HCT116 (cell line): Measurements from ENCODE around the gene DCHS2. TPM values are rescaled to one million over a fixed set of nuclear protein-coding genes. Genes with fewer than 3 reads are reported as not detected.

Experiments
- ATAC-seq: fragments of 200-7000 bp; cut with Tn5 transposase; 2 replicates; pipeline ENCODE4 v1.9.1; 2020; ENCODE audit warnings: mild to moderate bottlenecking, moderate library complexity
- BruUV-seq: library from RNA; stranded (reverse); fragments of 400-500 nt; replicated peaks from 2 replicates; lab custom pipeline; 2021; lab: Mats Ljungman, UMichigan
- CTCF ChIA-PET: fragments of 300-600 bp; sonication (Branson Sonifier 250); formaldehyde crosslinking; loops from one replicate; lab custom pipeline; 2021; ENCODE audit warnings: antibody characterized with exemption; lab: Charles Lee
- POLR2A ChIA-PET: fragments of 300-600, 350-600 bp; sonication (Branson Sonifier 250); formaldehyde crosslinking; loops from one replicate; lab custom pipeline; 2021; ENCODE audit warnings: antibody characterized with exemption; lab: Charles Lee
- RAD21 ChIA-PET, 2 experiments: fragments of 300-600 bp; sonication (Branson Sonifier 250); formaldehyde crosslinking; loops; one replicate each; lab custom pipeline; 2023; ENCODE audit warnings: low total read pairs in 2 of 2; ENCODE audit not compliant: uncharacterized antibody in 2 of 2, unreplicated experiment in 2 of 2, low non-redundant PET in 1 of 2; lab: Charles Lee
- DNase-seq: peaks from one replicate; pipeline ENCODE4 v3.0.0-alpha.2; 2010; ENCODE audit warnings: low read depth, low spot score
- H2AFZ ChIP-seq: fragments of 200-600 bp; shearing (Covaris generic), sonication (generic); 2 replicates; pipeline ENCODE4 v1.6.1; 2017; ENCODE audit warnings: low read depth, mixed run types, mixed read lengths, antibody characterized with exemption, low read length; ENCODE audit not compliant: poor library complexity, severe bottlenecking
- H3K27ac ChIP-seq: 2 replicates; pipeline ENCODE4 v1.5.1; 2012; ENCODE audit warnings: low read depth, low read length
- H3K27me3 ChIP-seq: fragments of 200-600 bp; sonication (generic); 2 replicates; pipeline ENCODE4 v1.6.1; 2016; ENCODE audit warnings: mixed run types, low read length, mixed read lengths; ENCODE audit not compliant: insufficient read depth
- H3K36me3 ChIP-seq, 2 experiments: fragments of 200-500 bp in 1 of 2; fragments of 200-600 bp in 1 of 2; sonication (Bioruptor generic) in 1 of 2; sonication (generic) in 1 of 2; 2 replicates each; pipeline versions ENCODE4 v1.5.1 to v1.6.1; 2014 to 2016; ENCODE audit warnings: low read length in 2 of 2, inconsistent platforms in 1 of 2, mixed read lengths in 1 of 2, mixed run types in 1 of 2; ENCODE audit not compliant: insufficient read depth in 2 of 2, control insufficient read depth in 1 of 2
- H3K4me1 ChIP-seq, 2 experiments: fragments of 200-600 bp in 1 of 2; sonication (generic) in 1 of 2; 2 replicates each; pipeline versions ENCODE4 v1.5.1 to v1.6.1; 2012 to 2017; ENCODE audit warnings: low read length in 2 of 2, inconsistent platforms in 1 of 2, mild to moderate bottlenecking in 1 of 2, mixed read lengths in 1 of 2, mixed run types in 1 of 2, moderate library complexity in 1 of 2; ENCODE audit not compliant: insufficient read depth in 2 of 2, control insufficient read depth in 1 of 2
- H3K4me2 ChIP-seq: fragments of 200-600 bp; sonication (generic); 2 replicates; pipeline ENCODE4 v1.6.1; 2017; ENCODE audit warnings: mixed run types, low read length, mixed read lengths
- H3K4me3 ChIP-seq, 2 experiments: fragments of 200-600 bp in 1 of 2; sonication (generic) in 1 of 2; replicated peaks in 1 of 2; 2 replicates each; pipeline ENCODE4 v1.5.1; 2011 to 2016; ENCODE audit warnings: low read length in 2 of 2, control low read depth in 1 of 2, low read depth in 1 of 2, mild to moderate bottlenecking in 1 of 2, mixed read lengths in 1 of 2, mixed run types in 1 of 2
- H3K79me2 ChIP-seq: fragments of 200-600 bp; sonication (generic); 2 replicates; pipeline ENCODE4 v1.6.1; 2017; ENCODE audit warnings: mild to moderate bottlenecking, mixed run types, low read length, moderate library complexity, mixed read lengths; ENCODE audit not compliant: insufficient read depth
- H3K9ac ChIP-seq: fragments of 200-600 bp; sonication (generic); 2 replicates; pipeline ENCODE4 v1.6.1; 2016; ENCODE audit warnings: low read length, mixed read lengths
- H3K9me2 ChIP-seq: fragments of 200-600 bp; sonication (generic), shearing (Covaris generic); 2 replicates; pipeline ENCODE4 v1.6.1; 2017; ENCODE audit warnings: mixed run types, mild to moderate bottlenecking, moderate library complexity; ENCODE audit not compliant: insufficient read depth
- H3K9me3 ChIP-seq, 2 experiments: fragments of 200-500 bp in 1 of 2; fragments of 200-600 bp in 1 of 2; sonication (Bioruptor generic) in 1 of 2; sonication (generic) in 1 of 2; 2 replicates each; pipeline ENCODE4 v1.6.1; 2014 to 2017; ENCODE audit warnings: low read length in 2 of 2, mixed read lengths in 2 of 2, inconsistent platforms in 1 of 2, low read depth in 1 of 2, mild to moderate bottlenecking in 1 of 2, mixed run types in 1 of 2, moderate library complexity in 1 of 2; ENCODE audit not compliant: control insufficient read depth in 1 of 2, insufficient read depth in 1 of 2
- H4K20me1 ChIP-seq: fragments of 200-600 bp; sonication (generic), shearing (Covaris generic); 2 replicates; pipeline ENCODE4 v1.6.1; 2017; ENCODE audit warnings: mixed run types, mild to moderate bottlenecking, moderate library complexity; ENCODE audit not compliant: insufficient read depth
- CEBPB ChIP-seq: IDR thresholded peaks from 2 replicates; pipeline ENCODE4 v1.6.1; 2012; ENCODE audit warnings: low read depth
- CTCF ChIP-seq, 3 experiments: fragments of 200-600 bp in 1 of 3; sonication (generic) in 1 of 3; IDR thresholded peaks in 2 of 3; conservative IDR thresholded peaks in 1 of 3; 2 replicates each; pipeline ENCODE4 v1.5.1; 2012 to 2017; ENCODE audit warnings: low read depth in 2 of 3, low read length in 2 of 3, antibody characterized with exemption in 1 of 3, borderline replicate concordance in 1 of 3, control low read depth in 1 of 3, mild to moderate bottlenecking in 1 of 3, mixed read lengths in 1 of 3, mixed run types in 1 of 3, moderate library complexity in 1 of 3; ENCODE audit not compliant: insufficient read depth in 1 of 3
- POLR2A ChIP-seq: IDR thresholded peaks from 2 replicates; pipeline ENCODE4 v1.7.0; 2011; ENCODE audit warnings: borderline replicate concordance; ENCODE audit not compliant: insufficient read depth, insufficient read length; ENCODE audit errors: extremely low read depth
- POLR2AphosphoS5 ChIP-seq: IDR thresholded peaks from 2 replicates; pipeline ENCODE4 v1.6.1; 2011; ENCODE audit warnings: mild to moderate bottlenecking, low read depth, low read length, moderate library complexity
- RAD21 ChIP-seq: IDR thresholded peaks from 2 replicates; pipeline ENCODE4 v1.6.1; 2012; ENCODE audit warnings: low read depth, mild to moderate bottlenecking
- ZBTB33 ChIP-seq: IDR thresholded peaks from 2 replicates; pipeline ENCODE4 v1.6.1; 2011; ENCODE audit warnings: mild to moderate bottlenecking, low read length, moderate library complexity; ENCODE audit not compliant: insufficient replicate concordance; ENCODE audit errors: extremely low read depth
- ZNF274 ChIP-seq: fragments of 200-500 bp; sonication (Bioruptor generic); IDR thresholded peaks from 2 replicates; pipeline ENCODE4 v1.6.1; 2014; ENCODE audit warnings: mild to moderate bottlenecking, low read depth, low read length, inconsistent platforms
- intact Hi-C: fragments of 100-400 bp; cut with micrococcal nuclease; formaldehyde crosslinking; loops from 2 replicates; pipeline ENCODE4 v1.10.0; 2022
- total RNA-seq: library from RNA; stranded (reverse); gene quantifications from one replicate; pipeline ENCODE4 v1.2.1, GENCODE V29; 2021; ENCODE audit not compliant: unreplicated experiment

The DCHS2 gene
- total RNA-seq, 1 experiment from 2014 or later = 0.05 TPM

- TF ChIP-seq ZNF274 = no peak
- no peak for TF ChIP-seq ZBTB33
- TF ChIP-seq CEBPB = no peak
- no peak for TF ChIP-seq POLR2AphosphoS5
These were observed 146.2 kb downstream of the DCHS2 start (continued) for GRCh38 chr4:154345359-154345758.

GRCh38 chr4:154344686-154345085 lies 146.9 kb downstream of the DCHS2 start:
- intact Hi-C loops = no loop called here
- Histone ChIP-seq H3K4me1 (no peaks in the 10 kb centered on the region), H2AFZ (no peak overlapping the region), H3K27me3 (no peaks in the 10 kb centered on the region), H3K36me3 (no peaks in the 10 kb centered on the region), H3K9ac (no peak overlapping the region), H3K4me2 (no peak overlapping the region), H3K9me2 (no peaks in the 10 kb centered on the region), H3K9me3 (no peaks in the 10 kb centered on the region), H3K79me2 (no peaks in the 10 kb centered on the region), H3K4me3 (no peak overlapping the region), H4K20me1 (no peaks in the 10 kb centered on the region), H3K27ac (no peak overlapping the region)
- ChIA-PET RAD21 (interaction anchor here in 1 of 2 experiments (1.1 kb wide), 1 partner anchor 161 kb away, joined by 3 read pairs; no protein-coding TSS in a partner anchor), CTCF (interaction anchor here (0.8 to 1.5 kb wide), 8 partner anchors 12 to 278 kb away, joined by 3 to 17 read pairs (median 5); partner anchors contain the start of gene PLRG1), POLR2A (no interaction called here)
- no TSS peak for BruUV-seq
- ATAC-seq (peak; percentile 91), DNase-seq (peak; percentile 19)
- TF ChIP-seq CTCF (IDR thresholded peaks at IDR 0.05 in 2 of 3, conservative IDR thresholded peaks at IDR 0.05 in 1 of 3; ENCODE audit: borderline replicate concordance in 1 of 3, insufficient read depth in 1 of 3, low read depth in 2 of 3, low read length in 2 of 3) (peak; percentile 24 to 43 (median 36); a peak in 4 of 6 replicates), POLR2A (no peak), RAD21 (peak; percentile 45; the same call in 1 of the 2 replicates)
